Lower leg skin (tissue), 4 donors: ENCODE data around the gene TBC1D19. TPM values are rescaled to one million over a fixed set of nuclear protein-coding genes. Genes with fewer than 3 reads are reported as not detected.
A peak's percentile ranks its signal among the peaks of the same experiment; 100 is the strongest.

Experiments
- DNase-seq, 2 donors: peaks; one replicate each; pipeline ENCODE4 v3.0.0-alpha.2; 2019; ENCODE audit warnings: low spot score in 2 of 2
- H3K4me3 ChIP-seq: fragments of 200-600 bp; sonication (generic); 2 replicates; pipeline ENCODE4 v1.5.1; 2017; ENCODE audit warnings: mild to moderate bottlenecking, low read depth; ENCODE audit not compliant: poor library complexity, severe bottlenecking
- POLR2A ChIP-seq, 2 donors: fragments of 450-650 bp; IDR thresholded peaks; one replicate each; pipeline ENCODE4 v1.6.1; 2016 to 2017; ENCODE audit warnings: antibody characterized with exemption in 2 of 2, mild to moderate bottlenecking in 1 of 2, moderate library complexity in 1 of 2
- WGBS, 2 donors: methylation state at CpG; one replicate each; pipeline ENCODE4 v1.1.5; 2018; 5-methylcytosine and 5-hydroxymethylcytosine counted together
- intact Hi-C: fragments of 100-400 bp; cut with DNase I; formaldehyde crosslinking; loops from one replicate; pipeline ENCODE4 v1.15.0; 2023; ENCODE audit warnings: low total_unique reads
- total RNA-seq, 4 donors: library from RNA; depleted of rRNA; stranded (reverse); fragments of >200 nt; gene quantifications; one replicate each; pipeline ENCODE4 v1.1.0, GENCODE V29; 2016
- TF ChIP-seq, protein P1 (sequence below), 3 donors: fragments of 450-650 bp; IDR thresholded peaks; one replicate each; pipeline ENCODE4 v1.5.1; 2016; ENCODE audit warnings: antibody characterized with exemption in 3 of 3, mild to moderate bottlenecking in 3 of 3, moderate library complexity in 2 of 3

The TBC1D19 gene
- total RNA-seq, 4 donors from 2014 or later = 7.5 to 15.7 (median 9.0) TPM

DNA sequence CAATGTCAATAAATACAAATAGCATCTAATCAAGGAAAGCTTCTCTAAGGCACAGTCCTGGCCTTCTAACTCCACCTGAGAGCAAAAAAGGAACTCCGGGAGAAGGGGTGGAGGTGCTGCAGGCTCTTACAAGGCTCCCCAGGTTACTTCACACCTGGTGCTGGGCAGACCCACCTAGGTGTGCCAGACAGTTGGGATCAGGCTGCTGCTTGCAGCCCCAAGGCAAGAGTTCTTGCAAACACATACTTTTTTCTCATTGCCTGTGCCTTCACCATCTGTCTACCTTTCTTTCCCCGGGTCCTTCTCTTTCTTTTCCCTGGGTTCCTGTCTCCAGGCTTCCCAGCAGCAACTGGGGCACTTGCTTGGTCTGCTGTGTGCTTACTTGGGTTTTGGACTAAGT is 195.3 kb downstream of the TBC1D19 start:
- H3K4me3 ChIP-seq = no peak overlapping the region
- TF ChIP-seq, protein P1, sequence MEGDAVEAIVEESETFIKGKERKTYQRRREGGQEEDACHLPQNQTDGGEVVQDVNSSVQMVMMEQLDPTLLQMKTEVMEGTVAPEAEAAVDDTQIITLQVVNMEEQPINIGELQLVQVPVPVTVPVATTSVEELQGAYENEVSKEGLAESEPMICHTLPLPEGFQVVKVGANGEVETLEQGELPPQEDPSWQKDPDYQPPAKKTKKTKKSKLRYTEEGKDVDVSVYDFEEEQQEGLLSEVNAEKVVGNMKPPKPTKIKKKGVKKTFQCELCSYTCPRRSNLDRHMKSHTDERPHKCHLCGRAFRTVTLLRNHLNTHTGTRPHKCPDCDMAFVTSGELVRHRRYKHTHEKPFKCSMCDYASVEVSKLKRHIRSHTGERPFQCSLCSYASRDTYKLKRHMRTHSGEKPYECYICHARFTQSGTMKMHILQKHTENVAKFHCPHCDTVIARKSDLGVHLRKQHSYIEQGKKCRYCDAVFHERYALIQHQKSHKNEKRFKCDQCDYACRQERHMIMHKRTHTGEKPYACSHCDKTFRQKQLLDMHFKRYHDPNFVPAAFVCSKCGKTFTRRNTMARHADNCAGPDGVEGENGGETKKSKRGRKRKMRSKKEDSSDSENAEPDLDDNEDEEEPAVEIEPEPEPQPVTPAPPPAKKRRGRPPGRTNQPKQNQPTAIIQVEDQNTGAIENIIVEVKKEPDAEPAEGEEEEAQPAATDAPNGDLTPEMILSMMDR (IDR thresholded peaks at IDR 0.05) = no peak
- TF ChIP-seq POLR2A (IDR thresholded peaks at IDR 0.05) = no peak
- DNase-seq = no peak
- intact Hi-C loops = no loop called here
- WGBS, 2 donors = 64 to 69% methylated on average over 2 of the region's 2 CpGs

GRCh38 chr4:26779674-26780073 is 195.8 kb downstream of the TBC1D19 start:
- 49 to 50% methylated on average over 2 of the region's 2 CpGs for WGBS, 2 donors
- intact Hi-C loops = no loop called here
- peak in 1 of 2 donors; percentile 60 for DNase-seq
- TF ChIP-seq, protein P1 (IDR thresholded peaks at IDR 0.05) = no peak
- no peak for TF ChIP-seq POLR2A (IDR thresholded peaks at IDR 0.05)
- H3K4me3 ChIP-seq = no peak overlapping the region

- DNase-seq = no peak
- intact Hi-C loops = no loop called here
- WGBS, 2 donors = 52 to 56% methylated on average over 1 of the region's 1 CpG
- H3K4me3 ChIP-seq = no peak overlapping the region
- no peak for TF ChIP-seq POLR2A (IDR thresholded peaks at IDR 0.05)
- TF ChIP-seq, protein P1 (IDR thresholded peaks at IDR 0.05) = no peak
Observed at GRCh38 chr4:26780539-26780938, 196.7 kb downstream of the TBC1D19 start.

GRCh38 chr4:26782168-26782829 is 198.4 kb downstream of the TBC1D19 start:
- DNase-seq = no peak
- TF ChIP-seq, protein P1 (IDR thresholded peaks at IDR 0.05) = no peak
- no peak for TF ChIP-seq POLR2A (IDR thresholded peaks at IDR 0.05)
- no peak overlapping the region for H3K4me3 ChIP-seq
- intact Hi-C loops = no loop called here
- 66 to 74% methylated on average over 3 of the region's 3 CpGs for WGBS, 2 donors

DNA sequence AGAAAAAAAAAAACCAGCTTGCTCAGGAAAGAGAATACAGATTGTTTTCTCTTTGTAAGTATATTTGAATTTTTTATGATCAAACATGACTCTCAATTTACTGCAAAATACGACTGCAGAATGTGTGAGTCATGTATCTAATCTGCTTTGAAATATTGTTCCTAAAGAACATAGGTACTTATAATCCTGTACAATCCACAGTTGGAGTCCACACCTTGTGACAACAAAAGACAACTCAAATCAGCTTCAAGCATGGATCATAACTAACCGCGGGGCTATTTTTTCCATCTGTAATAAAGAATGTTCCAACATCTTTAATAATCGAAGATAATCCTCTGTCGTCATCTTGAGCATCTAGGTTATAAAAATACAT is 198.9 kb downstream of the TBC1D19 start:
- 59 to 62% methylated on average over 5 of the region's 5 CpGs for WGBS, 2 donors
- TF ChIP-seq POLR2A (IDR thresholded peaks at IDR 0.05) = no peak
- TF ChIP-seq, protein P1 (IDR thresholded peaks at IDR 0.05) = no peak
- intact Hi-C loops = no loop called here
- H3K4me3 ChIP-seq = no peak overlapping the region
- DNase-seq = no peak
